Natural killer cell (primary cell): ENCODE measurements around the gene UBE2G2. TPM values are rescaled to one million over a fixed set of nuclear protein-coding genes. Genes with fewer than 3 reads are reported as not detected.

Experiments used
- ATAC-seq, 3 donors: fragments of 150-1000 bp in 2 of 3; fragments of 200-7000 bp in 1 of 3; cut with Tn5 transposase; 1 replicate in 1 of 3; 2 replicates in 2 of 3; pipeline ENCODE4 v1.10.0; 2021; ENCODE audit warnings: mild to moderate bottlenecking in 2 of 3, moderate library complexity in 2 of 3
- DNase-seq, 2 donors: peaks; one replicate each; pipeline versions ENCODE4 v3.0.0 to v3.0.0-alpha.2; 2013 to 2021; ENCODE audit warnings: mixed read lengths in 1 of 2
- H3K27ac ChIP-seq: one replicate; pipeline ENCODE4 v1.5.1; 2013; ENCODE audit warnings: mild to moderate bottlenecking, low read length
- H3K27me3 ChIP-seq: one replicate; pipeline ENCODE4 v1.6.1; 2013; ENCODE audit warnings: low read length; ENCODE audit not compliant: control insufficient read depth, insufficient read depth
- H3K36me3 ChIP-seq: one replicate; pipeline ENCODE4 v1.6.1; 2013; ENCODE audit warnings: low read length; ENCODE audit not compliant: control insufficient read depth, insufficient read depth
- H3K4me1 ChIP-seq: one replicate; pipeline ENCODE4 v1.6.1; 2013; ENCODE audit warnings: low read length; ENCODE audit not compliant: control insufficient read depth, insufficient read depth
- H3K4me3 ChIP-seq: one replicate; pipeline ENCODE4 v1.5.1; 2013; ENCODE audit warnings: low read length
- H3K9me3 ChIP-seq: one replicate; pipeline ENCODE4 v1.6.1; 2013; ENCODE audit warnings: low read length; ENCODE audit not compliant: control insufficient read depth, insufficient read depth
- H3K27ac Mint-ChIP-seq, 2 donors: one replicate each; pipeline ENCODE4 v1.8.0; 2022; ENCODE audit warnings: mild to moderate bottlenecking in 2 of 2, mixed read lengths in 2 of 2, moderate library complexity in 1 of 2
- H3K27me3 Mint-ChIP-seq, 2 donors: one replicate each; pipeline ENCODE4 v1.8.0; 2022; ENCODE audit warnings: low read depth in 2 of 2, mixed read lengths in 2 of 2
- H3K36me3 Mint-ChIP-seq: one replicate; pipeline ENCODE4 v1.8.0; 2022; ENCODE audit warnings: mixed read lengths
- H3K4me1 Mint-ChIP-seq, 2 donors: one replicate each; pipeline ENCODE4 v1.8.0; 2022; ENCODE audit warnings: mixed read lengths in 2 of 2
- H3K4me3 Mint-ChIP-seq: one replicate; pipeline ENCODE4 v1.8.0; 2022; ENCODE audit warnings: mild to moderate bottlenecking, moderate library complexity, mixed read lengths
- H3K9me3 Mint-ChIP-seq, 2 donors: one replicate each; pipeline ENCODE4 v1.8.0; 2022; ENCODE audit warnings: mixed read lengths in 2 of 2
- CTCF ChIP-seq: fragments of 200-600 bp; IDR thresholded peaks from one replicate; pipeline ENCODE4 v1.8.0; 2022; ENCODE audit warnings: antibody characterized with exemption
- WGBS: methylation state at CpG from one replicate; pipeline ENCODE4 v1.1.7; 2013; ENCODE audit warnings: missing lambda C conversion rate; ENCODE audit not compliant: insufficient coverage; 5-methylcytosine and 5-hydroxymethylcytosine counted together
- intact Hi-C: fragments of 100-400 bp; cut with micrococcal nuclease; formaldehyde crosslinking; loops from one replicate; pipeline ENCODE4 v1.14.2; 2022
- total RNA-seq, 4 donors: library from RNA; stranded (reverse); fragments of 120-200 nt in 1 of 4; gene quantifications; one replicate each; pipeline versions ENCODE4 v1.2.3 to v1.2.4, GENCODE V29; 2013 to 2022

The UBE2G2 gene
- total RNA-seq, 3 donors from 2014 or later (not counting 1 experiment from before 2014, with no cell fraction given): 89.1 to 109 (median 107) TPM

DNA sequence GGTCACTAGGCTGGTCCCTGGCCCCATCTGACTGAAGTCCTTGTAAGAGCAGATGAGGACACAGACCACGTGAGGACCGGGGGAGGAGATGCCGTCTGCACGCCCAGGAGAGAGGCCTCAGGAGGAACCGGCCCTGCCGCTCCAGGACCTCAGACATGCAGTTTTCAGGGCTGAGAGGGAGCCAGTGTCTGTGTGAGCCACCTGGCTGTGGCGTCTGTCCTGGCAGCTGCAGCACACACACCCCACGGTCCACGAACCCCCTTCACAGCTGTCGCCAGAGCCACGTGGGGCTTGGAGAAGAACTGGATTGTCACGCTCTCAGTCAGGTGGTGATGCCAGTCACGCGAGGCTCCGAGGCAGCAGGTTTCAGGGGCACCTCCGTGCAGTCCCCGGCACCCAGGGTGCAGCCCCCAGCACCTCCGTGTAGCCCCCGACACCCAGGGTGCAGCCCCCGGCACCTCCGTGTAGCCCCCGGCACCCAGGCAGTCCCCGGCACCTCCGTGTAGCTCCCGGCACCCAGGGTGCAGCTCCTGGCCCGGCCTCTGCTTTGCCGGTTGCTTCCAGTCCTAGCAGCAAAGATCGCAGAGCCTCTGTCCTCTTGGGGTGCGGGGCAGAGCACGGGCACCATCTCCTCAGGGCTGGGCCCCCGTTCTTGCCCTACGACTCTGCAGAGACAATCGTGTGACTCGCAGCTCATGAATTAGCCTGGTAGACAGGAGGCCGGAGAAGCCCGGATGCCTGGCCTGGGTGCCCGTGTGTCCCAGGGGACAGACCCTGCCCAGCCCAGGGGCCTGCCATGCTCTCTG lies 35.2 kb upstream of the UBE2G2 start:
- H3K4me1 Mint-ChIP-seq: no peaks in the 10 kb centered on the region
- H3K27ac Mint-ChIP-seq: no peak overlapping the region
- no peaks in the 10 kb centered on the region for H3K27me3 ChIP-seq
- no peaks in the 10 kb centered on the region for H3K4me1 ChIP-seq
- intact Hi-C loops: no loop called here
- no peak overlapping the region for H3K4me3 Mint-ChIP-seq
- H3K36me3 Mint-ChIP-seq: no peaks in the 10 kb centered on the region
- H3K4me3 ChIP-seq: no peak overlapping the region
- H3K9me3 ChIP-seq: no peaks in the 10 kb centered on the region
- DNase-seq (no peak), ATAC-seq (no peak)
- no peak for TF ChIP-seq CTCF
- peaks cover 0 to 3% of the 10 kb centered on the region in 2 donors for H3K27me3 Mint-ChIP-seq
- H3K36me3 ChIP-seq: no peaks in the 10 kb centered on the region
- WGBS: 89% methylated on average over 37 of the region's 37 CpGs
- no peak overlapping the region for H3K27ac ChIP-seq
- H3K9me3 Mint-ChIP-seq: no peaks in the 10 kb centered on the region

GRCh38 chr21:44836349-44836665 lies 34.7 kb upstream of the UBE2G2 start:
- Histone ChIP-seq H3K27ac (no peak overlapping the region), H3K27me3 (no peaks in the 10 kb centered on the region), H3K9me3 (no peaks in the 10 kb centered on the region), H3K4me3 (no peak overlapping the region), H3K36me3 (no peaks in the 10 kb centered on the region), H3K4me1 (no peaks in the 10 kb centered on the region)
- Mint-ChIP-seq H3K27ac (no peak overlapping the region), H3K27me3 (peaks cover 0 to 3% of the 10 kb centered on the region in 2 donors), H3K36me3 (no peaks in the 10 kb centered on the region), H3K4me1 (peaks cover 0 to 1% of the 10 kb centered on the region in 2 donors), H3K4me3 (no peak overlapping the region), H3K9me3 (no peaks in the 10 kb centered on the region)
- ATAC-seq (no peak), DNase-seq (no peak)
- intact Hi-C loops: no loop called here
- WGBS: 98% methylated on average over 3 of the region's 3 CpGs
- no peak for TF ChIP-seq CTCF

DNA sequence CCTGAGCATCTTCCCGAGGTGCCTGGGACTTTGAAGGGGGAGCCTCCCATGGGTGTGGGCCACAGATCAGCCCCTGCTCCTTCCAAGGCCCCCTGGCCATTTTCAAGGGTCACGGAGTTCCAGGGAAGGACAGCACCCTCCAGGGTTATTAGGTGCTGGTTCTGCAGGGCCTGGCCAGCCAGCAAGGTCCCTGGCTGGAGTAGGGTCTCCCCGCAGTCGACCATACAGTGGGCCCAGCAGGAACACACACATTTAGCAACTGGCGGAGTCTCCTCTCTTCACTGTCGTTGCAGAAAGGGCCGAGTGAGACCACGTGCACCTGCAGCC lies 34.0 kb upstream of the UBE2G2 start:
- no peaks in the 10 kb centered on the region for H3K36me3 ChIP-seq
- intact Hi-C loops: no loop called here
- H3K4me3 Mint-ChIP-seq: no peak overlapping the region
- H3K27ac Mint-ChIP-seq: no peak overlapping the region
- H3K4me1 ChIP-seq: no peaks in the 10 kb centered on the region
- H3K9me3 ChIP-seq: no peaks in the 10 kb centered on the region
- DNase-seq: no peak
- 88% methylated on average over 5 of the region's 8 CpGs for WGBS
- no peak overlapping the region for H3K27ac ChIP-seq
- no peaks in the 10 kb centered on the region for H3K9me3 Mint-ChIP-seq
- ATAC-seq: no peak
- TF ChIP-seq CTCF: no peak
- H3K27me3 Mint-ChIP-seq: peaks cover 0 to 3% of the 10 kb centered on the region in 2 donors
- peaks cover 0 to 8% of the 10 kb centered on the region in 2 donors for H3K4me1 Mint-ChIP-seq
- H3K27me3 ChIP-seq: no peaks in the 10 kb centered on the region
- no peak overlapping the region for H3K4me3 ChIP-seq
- no peaks in the 10 kb centered on the region for H3K36me3 Mint-ChIP-seq
